ENCODE data around the gene SLC16A10. TPM values are rescaled to one million over a fixed set of nuclear protein-coding genes. Genes with fewer than 3 reads are reported as not detected.

Gene SLC16A10
- total RNA-seq, 2 donors from 2014 or later, result 8.7 to 13.8 TPM

- TF ChIP-seq, protein P1, sequence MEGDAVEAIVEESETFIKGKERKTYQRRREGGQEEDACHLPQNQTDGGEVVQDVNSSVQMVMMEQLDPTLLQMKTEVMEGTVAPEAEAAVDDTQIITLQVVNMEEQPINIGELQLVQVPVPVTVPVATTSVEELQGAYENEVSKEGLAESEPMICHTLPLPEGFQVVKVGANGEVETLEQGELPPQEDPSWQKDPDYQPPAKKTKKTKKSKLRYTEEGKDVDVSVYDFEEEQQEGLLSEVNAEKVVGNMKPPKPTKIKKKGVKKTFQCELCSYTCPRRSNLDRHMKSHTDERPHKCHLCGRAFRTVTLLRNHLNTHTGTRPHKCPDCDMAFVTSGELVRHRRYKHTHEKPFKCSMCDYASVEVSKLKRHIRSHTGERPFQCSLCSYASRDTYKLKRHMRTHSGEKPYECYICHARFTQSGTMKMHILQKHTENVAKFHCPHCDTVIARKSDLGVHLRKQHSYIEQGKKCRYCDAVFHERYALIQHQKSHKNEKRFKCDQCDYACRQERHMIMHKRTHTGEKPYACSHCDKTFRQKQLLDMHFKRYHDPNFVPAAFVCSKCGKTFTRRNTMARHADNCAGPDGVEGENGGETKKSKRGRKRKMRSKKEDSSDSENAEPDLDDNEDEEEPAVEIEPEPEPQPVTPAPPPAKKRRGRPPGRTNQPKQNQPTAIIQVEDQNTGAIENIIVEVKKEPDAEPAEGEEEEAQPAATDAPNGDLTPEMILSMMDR (conservative IDR thresholded peaks at IDR 0.05), result no peak
- no peaks in the 10 kb centered on the region for H3K27me3 Mint-ChIP-seq (ENCODE audit: insufficient read depth)
- no peak overlapping the region for H3K4me3 Mint-ChIP-seq
- no peak for DNase-seq
- H3K9me3 Mint-ChIP-seq, result no peaks in the 10 kb centered on the region
- Histone ChIP-seq H3K4me3 (ENCODE audit: low read length) (no peak overlapping the region), H3K27me3 (ENCODE audit: control insufficient read depth, insufficient read depth, low read length, poor library complexity, severe bottlenecking) (no peaks in the 10 kb centered on the region), H3K9ac (ENCODE audit: extremely low read depth, low read length, poor library complexity, severe bottlenecking) (no peak overlapping the region), H3K4me1 (ENCODE audit: control insufficient read depth, insufficient read depth, low read length) (no peaks in the 10 kb centered on the region), H3K9me3 (ENCODE audit: control insufficient read depth, low read length) (no peaks in the 10 kb centered on the region), H3K36me3 (ENCODE audit: control insufficient read depth, insufficient read depth, low read length) (no peaks in the 10 kb centered on the region), H3K27ac (ENCODE audit: low read depth, low read length) (no peak overlapping the region)
- no peaks in the 10 kb centered on the region for H3K36me3 Mint-ChIP-seq (ENCODE audit: low read depth)
- 79 to 87% methylated on average over 2 to 4 of the region's 4 CpGs for WGBS, 2 experiments (ENCODE audit: insufficient coverage in 1 of 2, insufficient read length in 1 of 2)
- no peak overlapping the region for H3K27ac Mint-ChIP-seq
- no peaks in the 10 kb centered on the region for H3K4me1 Mint-ChIP-seq
Observed at GRCh38 chr6:111243095-111243494, 155.8 kb downstream of the SLC16A10 start.

DNA sequence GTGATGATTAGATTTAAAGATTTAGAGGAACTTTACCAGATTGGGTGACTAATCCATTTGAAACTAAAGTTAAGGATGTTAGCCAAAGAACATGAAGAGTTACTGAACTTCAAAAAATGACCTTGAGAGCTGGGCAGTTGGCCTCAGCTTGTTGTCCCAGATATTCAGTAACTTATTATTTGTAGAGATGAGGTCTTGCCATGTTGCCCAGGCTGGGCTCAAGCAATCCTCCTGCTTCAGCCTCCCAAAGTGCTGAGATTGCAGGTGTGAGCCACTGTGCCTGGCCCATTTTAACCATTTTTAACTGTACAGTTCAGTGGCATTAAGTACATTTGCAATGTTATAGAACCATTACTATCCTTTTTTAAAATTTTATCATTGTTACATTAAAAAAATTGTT, 161.5 kb downstream of the SLC16A10 start:
- no peaks in the 10 kb centered on the region for H3K36me3 Mint-ChIP-seq (ENCODE audit: low read depth)
- H3K27me3 Mint-ChIP-seq (ENCODE audit: insufficient read depth), result no peaks in the 10 kb centered on the region
- Histone ChIP-seq H3K9ac (ENCODE audit: extremely low read depth, low read length, poor library complexity, severe bottlenecking) (no peak overlapping the region), H3K36me3 (ENCODE audit: control insufficient read depth, insufficient read depth, low read length) (no peaks in the 10 kb centered on the region), H3K4me1 (ENCODE audit: control insufficient read depth, insufficient read depth, low read length) (peaks cover 5% of the 10 kb centered on the region), H3K27ac (ENCODE audit: low read depth, low read length) (no peak overlapping the region), H3K27me3 (ENCODE audit: control insufficient read depth, insufficient read depth, low read length, poor library complexity, severe bottlenecking) (no peaks in the 10 kb centered on the region), H3K9me3 (ENCODE audit: control insufficient read depth, low read length) (no peaks in the 10 kb centered on the region), H3K4me3 (ENCODE audit: low read length) (no peak overlapping the region)
- H3K4me3 Mint-ChIP-seq, result no peak overlapping the region
- TF ChIP-seq, protein P1 (conservative IDR thresholded peaks at IDR 0.05), result no peak
- no peak for DNase-seq
- no peak overlapping the region for H3K27ac Mint-ChIP-seq
- no peaks in the 10 kb centered on the region for H3K9me3 Mint-ChIP-seq
- H3K4me1 Mint-ChIP-seq, result peaks cover 21% of the 10 kb centered on the region

GRCh38 chr6:111250791-111251354, 163.6 kb downstream of the SLC16A10 start:
- Mint-ChIP-seq H3K27ac (no peak overlapping the region), H3K4me1 (peaks cover 35% of the 10 kb centered on the region), H3K4me3 (no peak overlapping the region), H3K27me3 (ENCODE audit: insufficient read depth) (no peaks in the 10 kb centered on the region), H3K36me3 (ENCODE audit: low read depth) (no peaks in the 10 kb centered on the region), H3K9me3 (no peaks in the 10 kb centered on the region)
- Histone ChIP-seq H3K36me3 (ENCODE audit: control insufficient read depth, insufficient read depth, low read length) (no peaks in the 10 kb centered on the region), H3K4me3 (ENCODE audit: low read length) (no peak overlapping the region), H3K9me3 (ENCODE audit: control insufficient read depth, low read length) (no peaks in the 10 kb centered on the region), H3K27ac (ENCODE audit: low read depth, low read length) (no peak overlapping the region), H3K27me3 (ENCODE audit: control insufficient read depth, insufficient read depth, low read length, poor library complexity, severe bottlenecking) (no peaks in the 10 kb centered on the region), H3K4me1 (ENCODE audit: control insufficient read depth, insufficient read depth, low read length) (peaks cover 5% of the 10 kb centered on the region), H3K9ac (ENCODE audit: extremely low read depth, low read length, poor library complexity, severe bottlenecking) (no peak overlapping the region)
- DNase-seq, result no peak
- TF ChIP-seq, protein P1 (conservative IDR thresholded peaks at IDR 0.05), result no peak
- WGBS, 2 experiments (ENCODE audit: insufficient coverage in 1 of 2, insufficient read length in 1 of 2), result 89 to 100% methylated on average over 3 to 4 of the region's 4 CpGs
